Measurements from ENCODE around the gene DUSP2. TPM values are rescaled to one million over a fixed set of nuclear protein-coding genes. Genes with fewer than 3 reads are reported as not detected.

Gene DUSP2
- total RNA-seq, 1 donor from 2014 or later = 445 TPM

- Mint-ChIP-seq H3K9me3 (no peaks in the 10 kb centered on the region), H3K4me1 (peaks cover 10% of the 10 kb centered on the region), H3K27me3 (peaks cover 21% of the 10 kb centered on the region), H3K4me3 (no peak overlapping the region), H3K27ac (no peak overlapping the region), H3K36me3 (ENCODE audit: low read depth) (peaks cover 7% of the 10 kb centered on the region)
- intact Hi-C loops (cut with micrococcal nuclease) = no loop called here
- DNase-seq = no peak
These were observed 20.6 kb downstream of the DUSP2 start for GRCh38 chr2:96124406-96125265.

- Mint-ChIP-seq H3K36me3 (ENCODE audit: low read depth) (peaks cover 7% of the 10 kb centered on the region), H3K9me3 (no peaks in the 10 kb centered on the region), H3K4me3 (no peak overlapping the region), H3K4me1 (peaks cover 10% of the 10 kb centered on the region), H3K27me3 (peaks cover 26% of the 10 kb centered on the region), H3K27ac (no peak overlapping the region)
- DNase-seq = no peak
- intact Hi-C loops (cut with micrococcal nuclease) = no loop called here
These were observed 21.3 kb downstream of the DUSP2 start for GRCh38 chr2:96123936-96124335.

- intact Hi-C loops (cut with micrococcal nuclease) = no loop called here
- H3K4me3 Mint-ChIP-seq = no peak overlapping the region
- no peak for DNase-seq
These were observed 21.9 kb downstream of the DUSP2 start for GRCh38 chr2:96123290-96123689.

GRCh38 chr2:96122391-96122790 is 22.8 kb downstream of the DUSP2 start:
- Mint-ChIP-seq H3K27me3 (peaks cover 33% of the 10 kb centered on the region), H3K27ac (no peak overlapping the region), H3K4me3 (no peak overlapping the region), H3K9me3 (no peaks in the 10 kb centered on the region), H3K36me3 (ENCODE audit: low read depth) (peaks cover 7% of the 10 kb centered on the region), H3K4me1 (peaks cover 15% of the 10 kb centered on the region)
- no peak for DNase-seq
- intact Hi-C loops (cut with micrococcal nuclease) = no loop called here

More at GRCh38 chr2:96123290-96123689, 21.9 kb downstream of the DUSP2 start:
- peaks cover 7% of the 10 kb centered on the region for H3K36me3 Mint-ChIP-seq (ENCODE audit: low read depth)
- H3K27ac Mint-ChIP-seq = no peak overlapping the region
- no peaks in the 10 kb centered on the region for H3K9me3 Mint-ChIP-seq
- peaks cover 28% of the 10 kb centered on the region for H3K27me3 Mint-ChIP-seq
- peaks cover 10% of the 10 kb centered on the region for H3K4me1 Mint-ChIP-seq

- intact Hi-C loops (cut with micrococcal nuclease) = no loop called here
- DNase-seq = no peak
- peaks cover 18% of the 10 kb centered on the region for H3K4me1 Mint-ChIP-seq
- no peaks in the 10 kb centered on the region for H3K9me3 Mint-ChIP-seq
- no peak overlapping the region for H3K4me3 Mint-ChIP-seq
- H3K27ac Mint-ChIP-seq = no peak overlapping the region
- H3K27me3 Mint-ChIP-seq = peaks cover 33% of the 10 kb centered on the region
- H3K36me3 Mint-ChIP-seq (ENCODE audit: low read depth) = peaks cover 2% of the 10 kb centered on the region
These were observed 23.8 kb downstream of the DUSP2 start for GRCh38 chr2:96121414-96121813.

DNA sequence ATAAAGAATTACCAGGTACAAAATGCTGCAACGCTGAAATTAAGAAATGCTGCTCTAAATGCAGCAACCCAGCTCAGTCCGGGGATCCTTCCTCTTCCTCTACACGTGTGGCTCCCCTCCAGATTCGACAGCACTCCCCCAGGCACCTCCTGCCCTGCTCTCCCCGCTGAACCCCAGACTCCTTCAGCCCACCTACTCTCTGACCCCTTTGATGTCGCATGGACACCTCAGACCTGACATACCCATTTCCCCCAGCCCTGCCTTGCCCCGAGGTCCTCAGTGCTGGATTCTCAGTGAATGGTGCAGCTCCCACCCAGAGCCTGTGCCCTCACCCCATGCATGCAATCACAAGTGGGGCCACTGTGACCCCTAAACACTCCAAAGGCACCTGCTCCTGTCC is 24.2 kb downstream of the DUSP2 start:
- intact Hi-C loops (cut with micrococcal nuclease) = no loop called here
- Mint-ChIP-seq H3K36me3 (ENCODE audit: low read depth) (no peaks in the 10 kb centered on the region), H3K9me3 (no peaks in the 10 kb centered on the region), H3K4me1 (peaks cover 18% of the 10 kb centered on the region), H3K27ac (no peak overlapping the region), H3K4me3 (no peak overlapping the region), H3K27me3 (peaks cover 33% of the 10 kb centered on the region)
- no peak for DNase-seq

GRCh38 chr2:96120091-96120720 is 25.0 kb downstream of the DUSP2 start:
- Mint-ChIP-seq H3K36me3 (ENCODE audit: low read depth) (no peaks in the 10 kb centered on the region), H3K4me1 (peaks cover 22% of the 10 kb centered on the region), H3K27me3 (peaks cover 40% of the 10 kb centered on the region), H3K27ac (no peak overlapping the region), H3K4me3 (no peak overlapping the region), H3K9me3 (no peaks in the 10 kb centered on the region)
- intact Hi-C loops (cut with micrococcal nuclease) = no loop called here
- DNase-seq = no peak

- Mint-ChIP-seq H3K4me1 (peaks cover 22% of the 10 kb centered on the region), H3K36me3 (ENCODE audit: low read depth) (no peaks in the 10 kb centered on the region), H3K9me3 (no peaks in the 10 kb centered on the region), H3K27ac (no peak overlapping the region), H3K27me3 (peaks cover 42% of the 10 kb centered on the region), H3K4me3 (no peak overlapping the region)
- intact Hi-C loops (cut with micrococcal nuclease) = loop anchor here (5.0 to 10.0 kb wide), 2 partner anchors 95 to 117 kb away; no protein-coding TSS in a partner anchor
- DNase-seq = no peak
These were observed 25.9 kb downstream of the DUSP2 start for GRCh38 chr2:96119389-96119751.

DNA sequence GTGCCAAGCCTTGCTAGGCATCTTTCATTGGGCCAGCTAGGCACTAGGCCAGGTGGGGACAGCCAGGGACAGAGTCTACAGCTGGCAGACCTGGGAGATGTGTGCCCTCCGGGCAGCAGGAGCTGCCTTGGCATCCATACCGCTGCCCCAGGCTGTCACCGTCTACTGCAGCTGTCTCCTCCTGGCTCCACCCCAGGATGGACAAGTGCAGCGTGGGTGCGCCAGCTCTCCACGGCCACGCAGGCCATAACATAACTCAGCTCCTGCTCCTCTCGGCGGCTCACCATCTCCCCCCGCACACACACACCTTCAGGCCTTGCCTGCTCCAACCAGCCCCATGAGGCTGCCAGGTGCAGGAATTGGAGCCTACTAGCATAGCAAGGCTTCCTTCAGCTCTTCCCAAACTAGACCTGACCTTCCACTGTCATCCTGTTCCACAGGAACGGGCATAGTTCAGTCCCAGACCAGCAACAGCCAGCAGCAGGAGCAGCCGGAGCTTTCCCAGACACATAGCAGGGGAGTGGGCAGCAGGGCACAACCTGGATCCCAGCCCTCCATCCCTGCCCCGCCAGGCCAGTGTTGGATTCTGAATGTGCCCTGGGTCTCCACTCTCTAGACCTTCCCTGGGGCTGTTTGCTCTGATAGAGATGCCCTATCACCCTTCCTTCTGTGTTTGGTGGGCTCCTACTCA is 26.4 kb downstream of the DUSP2 start:
- Mint-ChIP-seq H3K4me1 (peaks cover 22% of the 10 kb centered on the region), H3K27me3 (peaks cover 42% of the 10 kb centered on the region), H3K4me3 (no peak overlapping the region), H3K9me3 (no peaks in the 10 kb centered on the region), H3K27ac (no peak overlapping the region), H3K36me3 (ENCODE audit: low read depth) (no peaks in the 10 kb centered on the region)
- intact Hi-C loops (cut with micrococcal nuclease) = loop anchor here (5.0 to 10.0 kb wide), 2 partner anchors 94 to 117 kb away; no protein-coding TSS in a partner anchor
- DNase-seq = no peak

DNA sequence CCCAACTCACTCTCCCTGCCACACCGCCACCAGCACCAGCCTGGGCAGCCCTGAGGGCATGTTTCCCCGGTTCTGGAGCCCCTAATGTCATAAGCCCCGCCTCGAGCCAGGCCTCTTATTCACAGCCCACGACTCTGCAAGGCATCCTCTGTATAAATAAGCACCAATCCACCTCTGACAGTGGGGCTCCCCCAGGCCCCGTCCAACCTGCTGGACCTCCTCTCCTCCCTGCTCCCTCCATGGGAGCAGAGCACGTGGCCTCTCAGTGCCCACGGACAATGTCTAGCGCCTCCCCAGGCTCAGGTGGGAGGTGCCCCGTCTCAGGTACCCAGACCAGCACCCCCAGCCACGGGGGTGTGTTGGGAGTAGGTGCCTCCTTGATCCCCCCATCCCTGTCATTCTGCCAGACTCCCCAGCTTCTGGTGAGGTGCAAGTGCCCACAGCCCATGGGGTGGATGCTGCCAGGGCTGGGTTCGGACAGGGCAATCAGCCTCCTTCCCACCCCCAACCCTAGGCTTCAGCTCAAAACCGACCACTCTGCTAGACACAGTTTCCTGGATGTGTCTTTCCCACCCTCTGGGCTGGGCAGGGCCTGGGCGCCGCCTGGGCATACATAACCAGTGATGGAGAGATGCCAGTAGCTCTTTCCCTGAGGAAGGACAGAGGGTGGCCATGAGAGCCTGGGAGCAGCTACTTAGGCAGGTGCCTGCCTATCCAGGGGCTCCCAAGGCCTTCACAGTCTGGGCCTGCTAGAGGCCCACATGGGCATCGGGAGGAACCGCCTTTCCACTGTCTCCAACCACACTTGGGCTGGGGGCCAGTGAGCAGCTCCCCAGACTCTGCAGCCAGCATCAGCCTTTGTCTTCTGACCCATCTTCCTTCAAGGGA is 27.3 kb downstream of the DUSP2 start:
- Mint-ChIP-seq H3K27me3 (peaks cover 42% of the 10 kb centered on the region), H3K9me3 (no peaks in the 10 kb centered on the region), H3K4me1 (peaks cover 22% of the 10 kb centered on the region), H3K36me3 (ENCODE audit: low read depth) (no peaks in the 10 kb centered on the region), H3K4me3 (peak overlapping the region; percentile 77), H3K27ac (no peak overlapping the region)
- intact Hi-C loops (cut with micrococcal nuclease) = loop anchor here (5.0 to 10.0 kb wide), 2 partner anchors 93 to 116 kb away; no protein-coding TSS in a partner anchor
- no peak for DNase-seq

DNA sequence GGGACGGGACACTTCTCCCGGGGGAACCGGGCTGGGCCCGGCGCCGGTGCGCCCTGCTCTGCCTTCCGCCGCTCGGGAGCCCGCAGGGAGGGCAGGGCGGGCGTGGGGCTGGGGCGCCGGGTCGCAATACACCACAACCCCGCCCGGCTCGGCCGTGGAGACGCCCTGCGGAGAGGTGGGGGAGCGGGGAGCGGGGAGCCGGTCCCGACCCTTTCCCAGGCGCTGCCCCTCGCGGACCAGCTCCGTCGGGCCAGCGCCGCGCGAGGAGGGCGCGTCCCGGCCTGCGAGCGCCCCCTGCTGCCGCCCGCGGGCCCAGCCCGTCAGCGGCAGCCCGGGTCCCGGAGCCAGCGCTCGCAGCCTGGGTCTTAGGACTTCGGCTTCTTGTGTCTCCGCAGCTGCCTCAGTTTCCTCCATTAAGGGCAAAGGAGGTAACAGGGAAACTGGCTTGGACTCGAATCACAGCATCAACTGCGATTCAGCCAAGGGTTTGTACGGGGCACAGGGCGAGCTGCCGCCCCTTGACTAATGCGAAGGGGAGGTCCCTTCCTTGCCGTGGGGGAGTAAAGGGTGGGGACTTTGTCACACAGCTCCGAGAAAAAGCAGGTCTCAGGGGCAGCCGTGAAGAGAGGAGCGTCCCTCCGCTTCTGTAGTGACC is 28.2 kb downstream of the DUSP2 start:
- intact Hi-C loops (cut with micrococcal nuclease) = loop anchor here (1.0 to 10.0 kb wide), 3 partner anchors 28 to 115 kb away; partner anchors contain the start of gene DUSP2
- Mint-ChIP-seq H3K9me3 (no peaks in the 10 kb centered on the region), H3K27ac (no peak overlapping the region), H3K36me3 (ENCODE audit: low read depth) (no peaks in the 10 kb centered on the region), H3K4me3 (peak overlapping the region; percentile 77), H3K27me3 (peaks cover 42% of the 10 kb centered on the region), H3K4me1 (peaks cover 22% of the 10 kb centered on the region)
- peak; percentile 92 for DNase-seq

DNA sequence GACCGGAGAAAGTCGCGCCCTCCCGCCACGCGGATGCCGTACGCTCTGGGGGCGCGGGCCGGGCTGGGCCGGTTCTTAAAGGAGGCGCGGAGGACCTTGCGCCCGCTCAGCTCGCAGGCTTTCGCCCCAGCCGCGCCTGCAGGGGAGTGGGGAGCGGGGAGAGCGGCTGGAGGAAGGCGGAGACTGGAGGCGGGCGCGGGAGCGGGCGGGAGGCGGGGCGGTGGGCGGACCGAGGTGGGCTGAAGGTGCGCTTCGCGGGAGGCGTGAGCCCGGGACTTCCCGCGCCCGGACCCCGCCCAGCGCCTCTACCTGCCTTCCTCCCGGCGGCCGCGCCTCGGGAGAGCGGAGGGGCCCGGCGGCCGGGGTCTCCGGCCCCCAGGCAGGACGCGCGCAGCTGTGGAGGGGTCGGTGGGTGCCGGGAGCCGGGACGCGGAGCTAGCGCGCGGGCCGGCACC is 28.8 kb downstream of the DUSP2 start, which contains the start of gene ADRA2B:
Gene ADRA2B, minus strand, starts transcription at position 148 of the 455 bp plus-strand sequence. CDS start 422 bp downstream, outside the sequence.
- no peaks in the 10 kb centered on the region for H3K36me3 Mint-ChIP-seq (ENCODE audit: low read depth)
- peak; percentile 90 for DNase-seq

More for the DNA sequence above, 28.8 kb downstream of the DUSP2 start, which contains the start of gene ADRA2B:
- peak within 1 kb of the TSS; percentile 82 for H3K4me3 Mint-ChIP-seq
- peak within 1 kb of the TSS; percentile 16 for H3K27ac Mint-ChIP-seq
- H3K4me1 Mint-ChIP-seq = peaks cover 22% of the 10 kb centered on the region
- intact Hi-C loops (cut with micrococcal nuclease) = loop anchor here (1.0 to 10.0 kb wide), 3 partner anchors 29 to 114 kb away; partner anchors contain the start of gene DUSP2
- H3K27me3 Mint-ChIP-seq = peaks cover 39% of the 10 kb centered on the region
- no peaks in the 10 kb centered on the region for H3K9me3 Mint-ChIP-seq
